Activated CD4-positive, alpha-beta memory T cell treated with anti-CD3 and anti-CD28 coated beads, Interleukin-2, amount 10 ng/mL, durations not matched to agents 7 days and 5 days (primary cell): ENCODE results near the gene ATAT1. TPM values are rescaled to one million over a fixed set of nuclear protein-coding genes. Genes with fewer than 3 reads are reported as not detected.

Experiments used
- CTCF ChIA-PET: fragments of 350-600 bp; sonication (Branson Sonifier 250); formaldehyde crosslinking; loops from one replicate; lab custom pipeline; 2021; ENCODE audit warnings: antibody characterized with exemption, inconsistent platforms; lab: Charles Lee
- POLR2A ChIA-PET: fragments of 350-600 bp; sonication (Branson Sonifier 250); formaldehyde crosslinking; loops from one replicate; lab custom pipeline; 2021; ENCODE audit warnings: antibody characterized with exemption; lab: Charles Lee
- DNase-seq: peaks from one replicate; pipeline ENCODE4 v3.0.0-alpha.2; 2020
- H3K27ac Mint-ChIP-seq: one replicate; pipeline ENCODE4 v1.8.0; 2021; ENCODE audit warnings: mild to moderate bottlenecking, mixed read lengths
- H3K27me3 Mint-ChIP-seq: one replicate; pipeline ENCODE4 v1.8.0; 2021; ENCODE audit warnings: mixed read lengths
- H3K36me3 Mint-ChIP-seq: one replicate; pipeline ENCODE4 v1.8.0; 2021; ENCODE audit warnings: low read depth, mixed read lengths
- H3K4me1 Mint-ChIP-seq: one replicate; pipeline ENCODE4 v1.8.0; 2021; ENCODE audit warnings: mixed read lengths
- H3K4me3 Mint-ChIP-seq: one replicate; pipeline ENCODE4 v1.8.0; 2021; ENCODE audit warnings: mild to moderate bottlenecking, mixed read lengths
- H3K9me3 Mint-ChIP-seq: one replicate; pipeline ENCODE4 v1.8.0; 2021; ENCODE audit warnings: mixed read lengths
- total RNA-seq, 2 experiments: library from RNA; stranded (reverse); gene quantifications; one replicate each; pipeline ENCODE4 v1.2.3, GENCODE V29; 2021

Gene ATAT1
- total RNA-seq, 2 experiments from 2014 or later = 6.3 to 8.0 TPM

- ChIA-PET CTCF (no interaction called here), POLR2A (no interaction called here)
- Mint-ChIP-seq H3K9me3 (no peaks in the 10 kb centered on the region), H3K36me3 (peaks cover 23% of the 10 kb centered on the region), H3K4me3 (no peak overlapping the region), H3K4me1 (peaks cover 7% of the 10 kb centered on the region), H3K27me3 (no peaks in the 10 kb centered on the region), H3K27ac (no peak overlapping the region)
- no peak for DNase-seq
Measured at GRCh38 chr6:30635834-30636233, 9.2 kb downstream of the ATAT1 start.

GRCh38 chr6:30640481-30640880, 13.8 kb downstream of the ATAT1 start:
- Mint-ChIP-seq H3K36me3 (peaks cover 10% of the 10 kb centered on the region), H3K27ac (no peak overlapping the region), H3K9me3 (no peaks in the 10 kb centered on the region), H3K4me3 (no peak overlapping the region), H3K4me1 (peaks cover 16% of the 10 kb centered on the region), H3K27me3 (no peaks in the 10 kb centered on the region)
- no peak for DNase-seq
- POLR2A ChIA-PET = interaction anchor here (1.2 to 1.8 kb wide), 3 partner anchors 11 to 24 kb away, joined by 4 to 6 read pairs (median 5); partner anchors contain the start of genes MRPS18B and PPP1R10
- CTCF ChIA-PET = interaction anchor here (1.1 to 2.0 kb wide), 10 partner anchors 23 to 439 kb away, joined by 3 to 8 read pairs (median 4); partner anchors contain the start of genes DHX16 and MRPS18B

GRCh38 chr6:30641048-30641447, 14.4 kb downstream of the ATAT1 start:
- Mint-ChIP-seq H3K4me3 (no peak overlapping the region), H3K9me3 (no peaks in the 10 kb centered on the region), H3K27me3 (no peaks in the 10 kb centered on the region), H3K4me1 (peaks cover 21% of the 10 kb centered on the region), H3K27ac (peak overlapping the region; percentile 17), H3K36me3 (peaks cover 10% of the 10 kb centered on the region)
- no peak for DNase-seq
- POLR2A ChIA-PET = interaction anchor here (1.2 to 1.8 kb wide), 3 partner anchors 11 to 25 kb away, joined by 4 to 6 read pairs (median 5); partner anchors contain the start of genes MRPS18B and PPP1R10
- CTCF ChIA-PET = interaction anchor here (0.8 to 2.0 kb wide), 11 partner anchors 23 to 439 kb away, joined by 3 to 8 read pairs (median 4); partner anchors contain the start of genes DHX16 and MRPS18B

GRCh38 chr6:30643656-30644055, 17.0 kb downstream of the ATAT1 start:
- ChIA-PET POLR2A (interaction anchor here (0.6 kb wide), 1 partner anchor 11 kb away, joined by 3 read pairs; no protein-coding TSS in a partner anchor), CTCF (no interaction called here)
- Mint-ChIP-seq H3K36me3 (peaks cover 10% of the 10 kb centered on the region), H3K27ac (no peak overlapping the region), H3K4me1 (peaks cover 35% of the 10 kb centered on the region), H3K27me3 (no peaks in the 10 kb centered on the region), H3K9me3 (no peaks in the 10 kb centered on the region), H3K4me3 (no peak overlapping the region)
- DNase-seq = no peak

- no peak overlapping the region for H3K4me3 Mint-ChIP-seq
- no peak overlapping the region for H3K27ac Mint-ChIP-seq
- H3K9me3 Mint-ChIP-seq = no peaks in the 10 kb centered on the region
- peaks cover 41% of the 10 kb centered on the region for H3K4me1 Mint-ChIP-seq
- CTCF ChIA-PET = interaction anchor here (0.7 kb wide), 1 partner anchor 65 kb away, joined by 3 read pairs; no protein-coding TSS in a partner anchor
- H3K27me3 Mint-ChIP-seq = no peaks in the 10 kb centered on the region
- POLR2A ChIA-PET = interaction anchor here (0.6 to 3.1 kb wide), 3 partner anchors 27 to 103 kb away, joined by 3 to 18 read pairs (median 3); partner anchors contain the start of gene MRPS18B
- peaks cover 10% of the 10 kb centered on the region for H3K36me3 Mint-ChIP-seq
- DNase-seq = no peak
Measured at GRCh38 chr6:30644769-30645168, 18.1 kb downstream of the ATAT1 start.

GRCh38 chr6:30645989-30646388, 19.3 kb downstream of the ATAT1 start:
- POLR2A ChIA-PET = interaction anchor here (1.3 to 3.1 kb wide), 5 partner anchors 26 to 71 kb away, joined by 4 to 18 read pairs (median 5); partner anchors contain the start of genes DHX16, MDC1, MRPS18B and PPP1R10
- DNase-seq = no peak
- H3K4me1 Mint-ChIP-seq = peaks cover 32% of the 10 kb centered on the region
- no peaks in the 10 kb centered on the region for H3K27me3 Mint-ChIP-seq
- H3K27ac Mint-ChIP-seq = no peak overlapping the region
- H3K4me3 Mint-ChIP-seq = peak overlapping the region; percentile 83
- no peaks in the 10 kb centered on the region for H3K9me3 Mint-ChIP-seq
- CTCF ChIA-PET = interaction anchor here (0.7 to 1.8 kb wide), 6 partner anchors 30 to 105 kb away, joined by 4 to 11 read pairs (median 5); no protein-coding TSS in a partner anchor
- peaks cover 11% of the 10 kb centered on the region for H3K36me3 Mint-ChIP-seq

- Mint-ChIP-seq H3K27me3 (no peaks in the 10 kb centered on the region), H3K4me1 (peaks cover 27% of the 10 kb centered on the region), H3K27ac (peak within 1 kb of the TSS; percentile 90), H3K4me3 (peak within 1 kb of the TSS; percentile 83), H3K9me3 (no peaks in the 10 kb centered on the region), H3K36me3 (peaks cover 16% of the 10 kb centered on the region)
- peak; percentile 94 for DNase-seq
- ChIA-PET CTCF (interaction anchor here (0.6 to 1.8 kb wide), 7 partner anchors 31 to 753 kb away, joined by 3 to 11 read pairs (median 4); no protein-coding TSS in a partner anchor), POLR2A (interaction anchor here (0.6 to 3.1 kb wide), 8 partner anchors 15 to 183 kb away, joined by 3 to 18 read pairs (median 4); partner anchors contain the start of genes DHX16, MDC1, MRPS18B and PPP1R10)
Measured at GRCh38 chr6:30646450-30647241, 20.0 kb downstream of the ATAT1 start, which contains the start of gene C6orf136. Gene C6orf136 (plus strand): TSS chr6:30647133. CDS start chr6:30647232, 99 bp downstream.

- CTCF ChIA-PET = interaction anchor here (1.1 to 1.8 kb wide), 5 partner anchors 20 to 84 kb away, joined by 3 to 11 read pairs (median 5); no protein-coding TSS in a partner anchor
- Mint-ChIP-seq H3K27ac (peak overlapping the region; percentile 90), H3K36me3 (peaks cover 23% of the 10 kb centered on the region), H3K4me3 (peak overlapping the region; percentile 83), H3K27me3 (no peaks in the 10 kb centered on the region), H3K4me1 (peaks cover 25% of the 10 kb centered on the region), H3K9me3 (no peaks in the 10 kb centered on the region)
- POLR2A ChIA-PET = interaction anchor here (0.6 to 3.1 kb wide), 12 partner anchors 21 to 1005 kb away, joined by 3 to 18 read pairs (median 4); partner anchors contain the start of genes ATAT1, MDC1, MRPS18B and PPP1R10
- DNase-seq = peak; percentile 78
Measured at GRCh38 chr6:30647242-30648116, 20.8 kb downstream of the ATAT1 start.

GRCh38 chr6:30651143-30651542, 24.5 kb downstream of the ATAT1 start:
- H3K27me3 Mint-ChIP-seq = no peaks in the 10 kb centered on the region
- ChIA-PET CTCF (interaction anchor here (1.4 kb wide), 1 partner anchor 21 kb away, joined by 5 read pairs; the partner anchor contains the start of gene DHX16), POLR2A (no interaction called here)

GRCh38 chr6:30654798-30655742, 28.4 kb downstream of the ATAT1 start:
- CTCF ChIA-PET = interaction anchor here (1.1 kb wide), 1 partner anchor 17 kb away, joined by 3 read pairs; the partner anchor contains the start of gene DHX16
- Mint-ChIP-seq H3K4me1 (no peaks in the 10 kb centered on the region), H3K27me3 (no peaks in the 10 kb centered on the region), H3K36me3 (peaks cover 71% of the 10 kb centered on the region), H3K27ac (no peak overlapping the region), H3K4me3 (no peak overlapping the region), H3K9me3 (no peaks in the 10 kb centered on the region)
- POLR2A ChIA-PET = no interaction called here
- no peak for DNase-seq

More at GRCh38 chr6:30651143-30651542, 24.5 kb downstream of the ATAT1 start:
- no peaks in the 10 kb centered on the region for H3K9me3 Mint-ChIP-seq
- DNase-seq = no peak
- no peak overlapping the region for H3K27ac Mint-ChIP-seq
- H3K4me3 Mint-ChIP-seq = no peak overlapping the region
- peaks cover 43% of the 10 kb centered on the region for H3K36me3 Mint-ChIP-seq
- peaks cover 19% of the 10 kb centered on the region for H3K4me1 Mint-ChIP-seq

GRCh38 chr6:30655743-30656094, 29.0 kb downstream of the ATAT1 start:
- ChIA-PET POLR2A (no interaction called here), CTCF (interaction anchor here (1.1 kb wide), 1 partner anchor 17 kb away, joined by 3 read pairs; the partner anchor contains the start of gene DHX16)
- no peaks in the 10 kb centered on the region for H3K4me1 Mint-ChIP-seq
- H3K4me3 Mint-ChIP-seq = no peak overlapping the region
- H3K36me3 Mint-ChIP-seq = peaks cover 71% of the 10 kb centered on the region
- no peak for DNase-seq
- H3K27me3 Mint-ChIP-seq = no peaks in the 10 kb centered on the region
- no peaks in the 10 kb centered on the region for H3K9me3 Mint-ChIP-seq
- no peak overlapping the region for H3K27ac Mint-ChIP-seq
